GM18867 (cell line): ENCODE data around the gene ZNF14.
A peak's percentile ranks its signal among the peaks of the same experiment; 100 is the strongest.
"Not testable (repeated sequence)": the region's sequence is repeated elsewhere in the genome, so short reads cannot be mapped to it uniquely, and the experiment has no call there.

Source experiments
- ATAC-seq: cut with Tn5 transposase; IDR thresholded peaks from one replicate; pipeline ENCODE4 v1.9.1; 2021; ENCODE audit warnings: mild to moderate bottlenecking, moderate library complexity; ENCODE audit not compliant: unreplicated experiment

ZNF14 gene

DNA sequence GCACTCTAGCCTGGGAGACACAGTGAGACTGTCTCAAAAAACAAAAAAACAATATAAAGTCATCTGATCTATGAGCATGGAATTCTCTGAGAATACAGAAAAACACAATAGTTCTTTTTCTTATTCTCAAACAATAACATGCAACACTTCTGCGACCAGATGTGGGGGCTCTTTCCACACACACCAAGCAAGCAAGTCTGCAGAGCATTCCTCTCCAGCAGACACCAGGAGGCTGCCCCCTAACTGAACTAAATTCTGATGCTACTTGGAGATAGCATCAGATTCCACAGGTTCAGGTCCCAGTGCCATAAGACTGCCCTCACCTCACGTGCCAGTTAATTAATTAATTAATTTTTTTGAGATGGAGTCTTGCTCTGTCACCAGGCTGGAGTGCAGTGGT is 36.5 kb downstream of the ZNF14 start:
- ATAC-seq, result no peak

DNA sequence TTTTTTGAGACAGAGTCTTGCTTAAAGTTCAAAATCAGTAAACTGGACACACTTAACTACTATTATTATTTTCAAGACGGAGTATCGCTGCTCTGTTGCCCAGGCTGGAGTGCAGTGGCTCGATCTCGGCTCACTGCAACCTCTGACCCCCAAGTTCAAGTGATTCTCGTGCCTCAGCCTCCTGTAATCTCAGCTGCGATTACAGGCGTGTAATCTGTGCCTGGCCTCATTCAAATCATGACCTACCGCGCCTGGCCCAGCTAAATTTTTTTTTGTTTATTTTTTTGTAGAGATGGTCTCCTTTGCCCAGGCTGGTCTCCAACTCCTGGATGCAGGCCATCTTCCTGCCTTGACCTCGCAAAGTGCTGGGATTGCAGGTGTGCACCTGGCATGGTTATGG is 41.2 kb downstream of the ZNF14 start:
- no peak for ATAC-seq

DNA sequence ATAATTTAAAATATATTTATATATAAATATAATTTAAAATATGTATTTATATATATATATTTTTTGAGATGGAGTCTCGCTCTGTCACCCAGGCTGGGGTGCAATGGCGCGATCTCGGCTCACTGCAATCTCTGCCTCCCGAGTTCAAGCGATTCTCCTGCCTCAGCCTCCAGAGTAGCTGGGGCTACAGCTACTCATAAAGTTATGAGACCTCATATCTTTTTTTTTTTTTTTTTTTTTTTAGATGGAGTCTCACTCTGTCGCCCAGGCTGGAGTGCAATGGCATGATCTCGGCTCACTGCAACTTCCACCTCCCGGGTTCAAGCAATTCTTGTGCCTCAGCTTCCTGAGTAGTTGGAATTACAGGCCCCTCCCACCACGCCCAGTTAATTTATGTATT is 43.9 kb downstream of the ZNF14 start:
- not testable (repeated sequence) for ATAC-seq

GRCh38 chr19:19687090-19687489 is 45.8 kb downstream of the ZNF14 start:
- no peak for ATAC-seq

DNA sequence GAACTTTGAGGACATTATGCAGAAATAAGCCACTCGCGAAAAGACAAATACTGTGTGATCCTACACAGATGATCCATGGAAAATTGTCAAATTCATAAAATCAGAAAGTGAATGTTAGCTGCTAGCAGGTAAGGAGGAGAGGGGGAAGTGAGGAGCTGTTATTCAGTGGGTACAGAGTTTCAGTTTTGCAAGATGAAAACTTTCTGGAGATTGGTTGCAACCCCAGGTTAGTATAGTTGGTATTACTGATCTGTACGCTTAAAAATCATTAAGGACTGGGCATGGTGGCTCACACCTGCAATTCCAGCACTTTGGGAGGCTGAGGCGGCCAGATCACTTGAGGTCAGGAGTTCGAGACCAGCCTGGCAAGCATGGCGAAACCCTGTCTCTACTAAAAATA is 46.3 kb downstream of the ZNF14 start:
- ATAC-seq, result no peak

DNA sequence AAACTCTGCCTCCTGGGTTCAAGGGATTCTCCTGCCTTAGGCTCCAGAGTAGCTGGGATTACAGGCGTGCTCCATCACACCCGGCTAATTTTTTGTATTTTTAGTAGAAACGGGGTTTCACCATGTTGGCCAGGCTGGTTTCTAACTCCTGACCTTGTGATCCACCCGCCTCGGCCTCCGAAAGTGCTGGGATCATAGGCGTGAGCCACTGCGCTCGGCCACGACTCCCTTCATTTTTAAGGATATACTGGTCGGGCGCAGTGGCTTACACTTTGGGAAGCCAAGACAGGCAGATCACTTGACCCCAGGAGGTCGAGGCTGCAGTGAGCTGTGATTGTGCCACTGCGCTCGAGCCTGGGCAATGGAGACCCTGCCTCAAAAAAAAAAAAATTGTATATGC is 46.8 kb downstream of the ZNF14 start:
- not testable (repeated sequence) for ATAC-seq

DNA sequence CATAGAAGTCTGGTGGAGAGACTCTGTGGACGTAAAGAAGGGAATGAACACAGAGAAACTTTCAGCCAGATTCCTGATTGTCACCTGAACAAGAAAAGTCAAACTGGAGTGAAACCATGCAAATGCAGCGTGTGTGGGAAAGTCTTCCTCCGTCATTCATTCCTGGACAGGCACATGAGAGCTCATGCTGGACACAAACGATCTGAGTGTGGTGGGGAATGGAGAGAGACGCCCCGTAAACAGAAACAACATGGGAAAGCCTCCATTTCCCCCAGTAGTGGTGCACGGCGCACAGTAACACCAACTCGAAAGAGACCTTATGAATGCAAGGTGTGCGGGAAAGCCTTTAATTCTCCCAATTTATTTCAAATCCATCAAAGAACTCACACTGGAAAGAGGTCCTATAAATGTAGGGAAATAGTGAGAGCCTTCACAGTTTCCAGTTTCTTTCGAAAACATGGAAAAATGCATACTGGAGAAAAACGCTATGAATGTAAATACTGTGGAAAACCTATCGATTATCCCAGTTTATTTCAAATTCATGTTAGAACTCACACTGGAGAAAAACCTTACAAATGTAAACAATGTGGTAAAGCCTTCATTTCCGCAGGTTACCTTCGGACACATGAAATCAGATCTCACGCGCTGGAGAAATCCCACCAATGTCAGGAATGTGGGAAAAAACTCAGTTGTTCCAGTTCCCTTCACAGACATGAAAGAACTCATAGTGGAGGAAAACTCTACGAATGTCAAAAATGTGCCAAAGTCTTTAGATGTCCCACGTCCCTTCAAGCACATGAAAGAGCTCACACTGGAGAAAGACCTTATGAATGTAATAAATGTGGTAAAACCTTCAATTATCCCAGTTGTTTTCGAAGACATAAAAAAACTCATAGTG is 53.5 kb downstream of the ZNF14 start:
- no peak for ATAC-seq

- no peak for ATAC-seq
These were observed 55.3 kb downstream of the ZNF14 start for GRCh38 chr19:19677579-19677978.

- ATAC-seq, result no peak
These were observed 58.6 kb downstream of the ZNF14 start for GRCh38 chr19:19674315-19674714.

DNA sequence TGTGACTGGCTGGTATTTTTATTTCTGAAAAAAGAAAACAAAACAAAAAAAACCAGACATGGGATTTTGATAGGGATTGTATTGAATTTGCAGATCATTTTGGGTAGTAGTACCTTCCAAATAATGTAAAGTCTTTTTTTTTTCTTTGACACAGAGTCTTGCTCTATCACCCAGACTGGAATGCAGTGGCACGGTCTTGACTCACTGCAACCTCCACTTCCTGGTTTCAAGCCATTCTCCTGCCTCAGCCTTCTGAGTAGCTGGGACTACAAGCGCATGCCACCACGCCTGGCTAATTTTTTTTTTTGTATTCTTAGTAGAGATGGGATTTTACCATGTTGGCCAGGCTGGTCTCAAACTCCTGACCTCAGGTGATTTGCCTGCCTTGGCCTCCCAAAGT is 60.1 kb downstream of the ZNF14 start:
- no peak for ATAC-seq

DNA sequence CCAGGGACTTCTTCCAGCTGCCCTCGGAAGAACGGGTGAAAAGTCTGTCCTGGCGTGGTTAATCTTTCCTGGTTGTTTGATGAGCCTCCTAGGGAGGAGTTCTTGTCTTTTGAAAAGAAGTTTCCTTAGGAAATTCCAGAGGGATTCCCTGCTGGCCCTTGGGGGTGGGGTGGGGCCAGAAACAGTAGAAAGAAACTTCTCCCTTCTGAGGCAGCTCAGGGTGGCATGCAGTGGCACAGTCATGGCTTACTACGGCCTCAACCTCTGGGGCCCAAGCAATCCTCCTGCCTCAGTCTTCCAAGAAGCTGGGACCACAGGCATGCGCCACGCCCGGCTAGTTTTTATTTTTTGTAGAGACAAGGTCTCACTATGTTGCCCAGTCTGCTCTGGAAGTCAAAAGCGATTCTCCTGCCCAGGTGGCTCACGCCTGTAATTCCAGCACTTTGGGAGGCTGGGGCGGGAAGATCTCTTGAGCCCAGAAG is 62.8 kb downstream of the ZNF14 start:
- ATAC-seq, result no peak

DNA sequence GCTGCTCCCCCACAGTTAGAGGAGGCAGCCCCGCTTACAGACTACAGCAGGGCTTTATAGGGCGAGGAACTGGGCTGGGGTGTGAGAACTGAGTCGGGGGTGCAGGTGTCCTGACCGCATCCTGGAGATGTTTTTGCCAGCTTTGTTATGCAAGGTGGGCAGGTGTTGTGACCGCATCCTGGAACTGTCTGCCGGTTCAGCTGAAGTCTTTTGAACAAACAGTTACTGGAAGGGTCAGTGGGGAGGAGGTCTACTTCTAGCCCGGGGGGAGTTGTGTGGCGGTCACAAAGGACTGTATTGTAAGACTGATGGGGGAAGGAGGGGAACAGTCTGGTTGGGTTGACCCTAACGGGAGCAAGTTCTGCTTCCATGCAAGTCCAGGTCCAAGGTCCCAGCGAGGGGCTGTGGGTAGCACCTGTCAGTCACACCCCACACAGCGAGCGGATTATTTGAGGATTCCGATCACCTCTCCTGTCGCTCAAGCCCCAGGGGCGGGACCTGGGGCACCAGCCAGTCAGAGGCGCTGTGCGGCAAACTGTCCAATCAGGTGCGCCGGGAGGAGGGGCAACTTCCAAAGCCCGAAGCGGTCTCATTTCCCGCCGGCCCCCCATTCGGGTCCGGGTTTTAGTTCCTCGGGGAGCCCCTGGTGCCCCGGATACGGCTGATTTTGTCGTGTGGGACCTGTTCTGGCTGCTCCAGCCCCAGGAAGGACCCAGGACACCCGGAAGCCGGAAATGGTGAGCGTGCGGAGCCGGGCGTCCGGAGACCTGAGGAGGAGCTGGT is 64.5 kb downstream of the ZNF14 start, which contains the start of gene ZNF101:
TSS of gene ZNF101 (plus strand) at position 610 of the 783 bp plus-strand sequence. CDS start at position 735, 125 bp downstream.
- ATAC-seq, result peak; percentile 67

GRCh38 chr19:19665420-19665948 is 67.4 kb downstream of the ZNF14 start:
- ATAC-seq, result not testable (repeated sequence)

- peak; percentile 70 for ATAC-seq
These were observed 69.4 kb downstream of the ZNF14 start, which contains the start of gene ATP13A1 for GRCh38 chr19:19663256-19664120. Gene ATP13A1, minus strand, starts transcription at chr19:19663676. Its CDS starts 10 bp downstream, at chr19:19663666.

- no peak for ATAC-seq
These were observed 70.0 kb downstream of the ZNF14 start for GRCh38 chr19:19662871-19663255.

DNA sequence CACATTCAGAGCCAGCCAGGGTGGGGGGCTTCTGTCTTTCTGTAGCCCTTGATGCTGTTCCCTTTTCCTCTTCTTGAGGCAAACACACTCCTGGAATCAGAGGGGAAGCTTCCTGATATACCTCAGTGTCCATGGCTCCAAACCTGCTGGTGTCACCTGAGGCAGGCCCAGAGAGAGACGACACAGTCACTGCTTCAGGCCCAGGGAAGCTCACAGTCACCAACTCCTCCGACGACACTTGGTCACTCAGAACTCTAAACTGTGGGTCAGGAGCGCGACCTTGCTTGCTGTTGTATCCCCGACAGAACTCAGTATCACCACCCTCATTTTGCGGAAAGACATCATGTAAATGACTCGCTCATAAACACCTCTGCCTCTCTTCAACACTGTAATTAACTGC is 70.6 kb downstream of the ZNF14 start:
- ATAC-seq, result no peak

GRCh38 chr19:19661675-19662251 is 71.1 kb downstream of the ZNF14 start:
- ATAC-seq, result peak; percentile 54

- ATAC-seq, result no peak
These were observed 71.7 kb downstream of the ZNF14 start for GRCh38 chr19:19661141-19661674.
